Kidney glomerular epithelial cell (primary cell): Measurements from ENCODE around the gene ARHGAP9.
A peak's percentile ranks its signal among the peaks of the same experiment; 100 is the strongest.
"Not testable (repeated sequence)": the region's sequence is repeated elsewhere in the genome, so short reads cannot be mapped to it uniquely, and the experiment has no call there.

ENCODE experiments used
- DNase-seq: peaks from one replicate; lab custom pipeline; 2025; lab: John Stamatoyannopoulos, UW

ARHGAP9 gene

GRCh38 chr12:57456737-57457490 lies 22.8 kb downstream of the ARHGAP9 start:
- DNase-seq, result no peak

GRCh38 chr12:57456145-57456700 lies 23.4 kb downstream of the ARHGAP9 start:
- DNase-seq, result peak; percentile 60

GRCh38 chr12:57455374-57456144 lies 24.1 kb downstream of the ARHGAP9 start:
- DNase-seq, result no peak

- DNase-seq, result peak; percentile 6
Measured at GRCh38 chr12:57454566-57455373, 24.9 kb downstream of the ARHGAP9 start, which contains the start of gene INHBE. INHBE (plus strand) TSS chr12:57455307; CDS start chr12:57455537, 230 bp downstream.

- DNase-seq, result no peak
Measured at GRCh38 chr12:57454213-57454565, 25.5 kb downstream of the ARHGAP9 start.

GRCh38 chr12:57452937-57453509 lies 26.6 kb downstream of the ARHGAP9 start:
- DNase-seq, result peak; percentile 54

GRCh38 chr12:57452181-57452936 lies 27.3 kb downstream of the ARHGAP9 start:
- no peak for DNase-seq

- DNase-seq, result no peak
Measured at GRCh38 chr12:57451233-57451778, 28.4 kb downstream of the ARHGAP9 start.

GRCh38 chr12:57450057-57450456 lies 29.6 kb downstream of the ARHGAP9 start:
- no peak for DNase-seq

GRCh38 chr12:57449375-57449774 lies 30.3 kb downstream of the ARHGAP9 start:
- no peak for DNase-seq

- DNase-seq, result no peak
Measured at GRCh38 chr12:57448669-57449068, 31.0 kb downstream of the ARHGAP9 start.

- no peak for DNase-seq
Measured at GRCh38 chr12:57446292-57446960, 33.2 kb downstream of the ARHGAP9 start.

- DNase-seq, result no peak
Measured at GRCh38 chr12:57444744-57445143, 34.9 kb downstream of the ARHGAP9 start.

GRCh38 chr12:57444337-57444736 lies 35.3 kb downstream of the ARHGAP9 start:
- not testable (repeated sequence) for DNase-seq

GRCh38 chr12:57441846-57442427 lies 37.7 kb downstream of the ARHGAP9 start:
- DNase-seq, result no peak

- DNase-seq, result not testable (repeated sequence)
Measured at GRCh38 chr12:57441393-57441792, 38.3 kb downstream of the ARHGAP9 start.

- no peak for DNase-seq
Measured at GRCh38 chr12:57439762-57440266, 39.9 kb downstream of the ARHGAP9 start.

- no peak for DNase-seq
Measured at GRCh38 chr12:57438400-57438799, 41.3 kb downstream of the ARHGAP9 start.

GRCh38 chr12:57435293-57435692 lies 44.4 kb downstream of the ARHGAP9 start:
- DNase-seq, result no peak
